Esophagus muscularis mucosa (tissue), 4 donors: ENCODE data around the gene DNAJC6.

Source experiments
- CTCF ChIP-seq, 3 experiments: fragments of 200-600 bp in 2 of 3; fragments of 450-650 bp in 1 of 3; sonication (generic) in 2 of 3; IDR thresholded peaks; one replicate each; pipeline ENCODE4 v1.5.1; 2017 to 2019; ENCODE audit warnings: antibody characterized with exemption in 3 of 3, mild to moderate bottlenecking in 2 of 3, moderate library complexity in 1 of 3
- EP300 ChIP-seq: sonication (generic); formaldehyde crosslinking; IDR thresholded peaks from one replicate; pipeline ENCODE4 v1.6.1; 2017; ENCODE audit warnings: antibody characterized with exemption
- POLR2A ChIP-seq: fragments of 450-650 bp; IDR thresholded peaks from one replicate; pipeline ENCODE4 v1.6.1; 2017; ENCODE audit warnings: antibody characterized with exemption, moderate library complexity, mild to moderate bottlenecking, low read depth
- POLR2AphosphoS5 ChIP-seq, 2 donors: sonication (generic); formaldehyde crosslinking; IDR thresholded peaks; one replicate each; pipeline ENCODE4 v1.6.1; 2017; ENCODE audit warnings: antibody characterized with exemption in 2 of 2

GRCh38 chr1:65334081-65334480 is 24.7 kb downstream of the DNAJC6 start:
- TF ChIP-seq POLR2AphosphoS5 (IDR thresholded peaks at IDR 0.05) (no peak), CTCF (IDR thresholded peaks at IDR 0.05) (no peak), POLR2A (no peak), EP300 (no peak)
